ENCODE data around the gene ZMYND8. TPM values are rescaled to one million over a fixed set of nuclear protein-coding genes. Genes with fewer than 3 reads are reported as not detected.

The ZMYND8 gene
- total and polyA plus RNA-seq, 2 of the 8 experiments (the other 6 are each of a cell fraction or from before 2014, with no cell fraction given) = 50.5 to 163 TPM

- no peak for TF ChIP-seq CTBP2 (IDR thresholded peaks at IDR 0.05; ENCODE audit: borderline replicate concordance, insufficient read depth, insufficient read length, low read length)
- no peak for TF ChIP-seq SP4 (IDR thresholded peaks at IDR 0.05; ENCODE audit: low read length)
- no peak for TF ChIP-seq NANOG (IDR thresholded peaks at IDR 0.05; ENCODE audit: insufficient read depth, low read depth, low read length, poor library complexity, severe bottlenecking)
- no peak for TF ChIP-seq CEBPB (IDR thresholded peaks at IDR 0.05; ENCODE audit: low read depth, low read length)
Measured at GRCh38 chr20:47292581-47292980, 63.9 kb downstream of the ZMYND8 start (continued).

Measured in H1 (cell line).